CD8-positive, alpha-beta memory T cell (primary cell): ENCODE results near the gene AFF1. TPM values are rescaled to one million over a fixed set of nuclear protein-coding genes. Genes with fewer than 3 reads are reported as not detected.
"Not testable (repeated sequence)": the region's sequence is repeated elsewhere in the genome, so short reads cannot be mapped to it uniquely, and the experiment has no call there.

Experiments
- CTCF ChIA-PET: fragments of 350-600 bp; sonication (Branson Sonifier 250); formaldehyde crosslinking; loops from one replicate; lab custom pipeline; 2021; ENCODE audit warnings: antibody characterized with exemption; lab: Charles Lee
- POLR2A ChIA-PET: fragments of 350-600 bp; sonication (Branson Sonifier 250); formaldehyde crosslinking; loops from one replicate; lab custom pipeline; 2021; ENCODE audit warnings: antibody characterized with exemption; lab: Charles Lee
- DNase-seq, 5 donors: peaks; one replicate each; pipeline versions ENCODE4 v3.0.0 to v3.0.0-alpha.2; 2020 to 2022; ENCODE audit warnings: mixed read lengths in 1 of 5
- H3K27ac ChIP-seq: one replicate; pipeline ENCODE4 v1.7.0; 2013; ENCODE audit warnings: low read depth, mild to moderate bottlenecking, low read length, moderate library complexity
- H3K27me3 ChIP-seq: 2 replicates; pipeline ENCODE4 v1.7.0; 2013; ENCODE audit warnings: low read length, mild to moderate bottlenecking; ENCODE audit not compliant: insufficient read depth, poor library complexity, severe bottlenecking
- H3K36me3 ChIP-seq: 2 replicates; pipeline ENCODE4 v1.7.0; 2013; ENCODE audit warnings: mild to moderate bottlenecking, low read length, moderate library complexity; ENCODE audit not compliant: insufficient read depth
- H3K4me1 ChIP-seq: 2 replicates; pipeline ENCODE4 v1.7.0; 2013; ENCODE audit warnings: mild to moderate bottlenecking, low read length, moderate library complexity; ENCODE audit not compliant: insufficient read depth
- H3K4me3 ChIP-seq: 2 replicates; pipeline ENCODE4 v1.7.0; 2013; ENCODE audit warnings: mild to moderate bottlenecking, low read length
- H3K9me3 ChIP-seq: 2 replicates; pipeline ENCODE4 v1.7.0; 2013; ENCODE audit warnings: mild to moderate bottlenecking, low read length
- H3K27ac Mint-ChIP-seq, 8 donors: one replicate each; pipeline ENCODE4 v1.8.0; 2020 to 2021; ENCODE audit warnings: mixed read lengths in 8 of 8, mild to moderate bottlenecking in 6 of 8, inconsistent platforms in 3 of 8, moderate library complexity in 3 of 8
- H3K27me3 Mint-ChIP-seq, 2 donors: one replicate each; pipeline ENCODE4 v1.8.0; 2020 to 2021; ENCODE audit warnings: mixed read lengths in 2 of 2, mild to moderate bottlenecking in 1 of 2, moderate library complexity in 1 of 2
- H3K36me3 Mint-ChIP-seq, 3 donors: one replicate each; pipeline ENCODE4 v1.8.0; 2020 to 2021; ENCODE audit warnings: mixed read lengths in 3 of 3, inconsistent platforms in 1 of 3, mild to moderate bottlenecking in 1 of 3
- H3K4me1 Mint-ChIP-seq, 3 donors: one replicate each; pipeline ENCODE4 v1.8.0; 2020 to 2021; ENCODE audit warnings: mixed read lengths in 3 of 3, inconsistent platforms in 1 of 3, mild to moderate bottlenecking in 1 of 3
- H3K4me3 Mint-ChIP-seq, 7 donors: one replicate each; pipeline ENCODE4 v1.8.0; 2020 to 2021; ENCODE audit warnings: mixed read lengths in 7 of 7, mild to moderate bottlenecking in 6 of 7, moderate library complexity in 4 of 7, inconsistent platforms in 2 of 7
- H3K9me3 Mint-ChIP-seq, 5 donors: one replicate each; pipeline ENCODE4 v1.8.0; 2020 to 2022; ENCODE audit warnings: mixed read lengths in 5 of 5, mild to moderate bottlenecking in 3 of 5, moderate library complexity in 2 of 5, inconsistent platforms in 1 of 5
- polyA plus RNA-seq: library from polyadenylated mRNA; unstranded; fragments of 300-500 nt; fragmentation: Illumina TruSeq; gene quantifications from one replicate; pipeline ENCODE4 v1.2.3, GENCODE V29; 2021
- total RNA-seq, 2 experiments: library from RNA; stranded (reverse); gene quantifications; one replicate each; pipeline ENCODE4 v1.2.3, GENCODE V29; 2021

Gene AFF1
- total and polyA plus RNA-seq, 3 experiments from 2014 or later = 20.9 to 32.9 (median 29.7) TPM

DNA sequence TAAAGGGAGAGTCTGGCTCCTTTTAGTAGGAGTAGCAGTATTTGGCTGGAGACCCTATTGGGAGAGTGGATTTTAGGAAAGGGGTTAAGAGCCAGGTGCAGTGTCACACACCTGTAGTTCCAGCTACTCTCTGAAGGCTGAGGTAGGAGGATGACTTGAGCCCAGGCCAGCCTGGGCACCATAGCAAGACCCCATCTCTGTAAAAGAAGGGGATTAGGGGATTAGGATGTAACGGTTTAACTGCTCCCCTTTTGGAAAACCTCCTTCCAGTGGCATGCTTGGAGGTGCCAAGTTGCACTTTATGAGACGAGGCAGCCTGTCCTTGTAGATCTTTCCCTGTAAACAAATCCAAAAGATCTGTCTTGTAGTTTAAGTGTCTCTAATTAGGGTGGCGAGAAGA is 145.7 kb downstream of the AFF1 start:
- no peak overlapping the region for H3K4me3 Mint-ChIP-seq
- H3K9me3 Mint-ChIP-seq = no peaks in the 10 kb centered on the region
- no peak overlapping the region for H3K4me3 ChIP-seq
- H3K27ac Mint-ChIP-seq = no peak overlapping the region
- H3K36me3 ChIP-seq = no peaks in the 10 kb centered on the region
- ChIA-PET CTCF (interaction anchor here (2.3 kb wide), 1 partner anchor 12 kb away, joined by 5 read pairs; no protein-coding TSS in a partner anchor), POLR2A (no interaction called here)
- H3K4me1 Mint-ChIP-seq = peaks cover 40 to 67% (median 54%) of the 10 kb centered on the region in 3 donors
- H3K9me3 ChIP-seq = no peaks in the 10 kb centered on the region
- H3K36me3 Mint-ChIP-seq = peaks cover 0 to 14% (median 2%) of the 10 kb centered on the region in 3 donors
- H3K27ac ChIP-seq = no peak overlapping the region
- H3K27me3 Mint-ChIP-seq = no peaks in the 10 kb centered on the region
- no peak for DNase-seq
- H3K27me3 ChIP-seq = no peaks in the 10 kb centered on the region
- H3K4me1 ChIP-seq = peaks cover 4% of the 10 kb centered on the region

DNA sequence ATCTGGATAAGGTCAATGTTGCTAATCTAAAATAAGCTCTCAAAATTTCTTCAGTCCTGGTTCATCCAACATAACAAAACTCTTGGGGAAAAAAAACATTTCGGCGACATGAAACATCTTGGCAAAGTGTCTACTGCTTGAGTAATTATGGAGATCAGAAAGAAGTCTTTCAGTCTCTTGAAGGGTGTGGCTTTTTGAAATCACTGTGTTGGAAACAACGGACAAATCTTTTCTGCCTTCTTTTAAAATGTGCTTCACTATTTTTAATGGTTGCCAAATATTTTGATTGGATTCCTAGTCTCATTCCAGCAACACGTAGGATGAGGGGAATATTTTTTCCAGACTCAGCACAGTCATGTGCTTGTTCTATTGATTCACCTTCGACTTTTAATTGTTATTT is 147.0 kb downstream of the AFF1 start:
- Mint-ChIP-seq H3K4me1 (peaks cover 39 to 67% (median 51%) of the 10 kb centered on the region in 3 donors), H3K27ac (no peak overlapping the region), H3K4me3 (no peak overlapping the region), H3K27me3 (no peaks in the 10 kb centered on the region), H3K9me3 (no peaks in the 10 kb centered on the region), H3K36me3 (peaks cover 0 to 25% (median 2%) of the 10 kb centered on the region in 3 donors)
- POLR2A ChIA-PET = no interaction called here
- Histone ChIP-seq H3K9me3 (no peaks in the 10 kb centered on the region), H3K36me3 (no peaks in the 10 kb centered on the region), H3K4me3 (no peak overlapping the region), H3K4me1 (peaks cover 4% of the 10 kb centered on the region), H3K27ac (no peak overlapping the region), H3K27me3 (no peaks in the 10 kb centered on the region)
- DNase-seq = no peak
- CTCF ChIA-PET = no interaction called here

DNA sequence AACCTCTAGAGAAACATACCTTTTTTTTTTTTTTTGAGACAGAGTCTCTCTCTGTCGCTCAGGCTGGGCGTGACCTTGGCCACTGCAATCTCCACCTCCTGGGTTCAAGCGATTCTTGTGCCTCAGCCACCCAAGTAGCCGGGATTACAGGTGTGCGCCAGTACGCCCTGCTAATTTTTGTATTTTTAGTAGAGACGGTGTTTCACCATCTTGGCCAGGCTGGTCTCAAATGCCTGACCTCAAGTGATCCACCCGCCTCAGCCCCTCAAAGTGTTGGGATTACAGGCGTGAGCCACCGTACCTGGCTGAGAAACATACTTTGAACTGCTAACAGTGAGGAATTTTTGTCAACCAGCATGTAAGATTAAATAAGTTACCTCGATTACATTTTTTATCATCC is 150.9 kb downstream of the AFF1 start:
- H3K4me3 ChIP-seq, H3K4me3 Mint-ChIP-seq, H3K27me3 Mint-ChIP-seq, H3K27me3 ChIP-seq, H3K9me3 Mint-ChIP-seq, H3K27ac ChIP-seq, H3K36me3 ChIP-seq, H3K9me3 ChIP-seq, POLR2A ChIA-PET, H3K4me1 ChIP-seq, DNase-seq, H3K27ac Mint-ChIP-seq: not testable (repeated sequence)
- CTCF ChIA-PET = interaction anchor here (0.6 kb wide), 1 partner anchor 169 kb away, joined by 3 read pairs; no protein-coding TSS in a partner anchor
- Mint-ChIP-seq H3K36me3 (peaks cover 0 to 41% (median 2%) of the 10 kb centered on the region in 3 donors), H3K4me1 (peaks cover 20 to 41% (median 25%) of the 10 kb centered on the region in 3 donors)

DNA sequence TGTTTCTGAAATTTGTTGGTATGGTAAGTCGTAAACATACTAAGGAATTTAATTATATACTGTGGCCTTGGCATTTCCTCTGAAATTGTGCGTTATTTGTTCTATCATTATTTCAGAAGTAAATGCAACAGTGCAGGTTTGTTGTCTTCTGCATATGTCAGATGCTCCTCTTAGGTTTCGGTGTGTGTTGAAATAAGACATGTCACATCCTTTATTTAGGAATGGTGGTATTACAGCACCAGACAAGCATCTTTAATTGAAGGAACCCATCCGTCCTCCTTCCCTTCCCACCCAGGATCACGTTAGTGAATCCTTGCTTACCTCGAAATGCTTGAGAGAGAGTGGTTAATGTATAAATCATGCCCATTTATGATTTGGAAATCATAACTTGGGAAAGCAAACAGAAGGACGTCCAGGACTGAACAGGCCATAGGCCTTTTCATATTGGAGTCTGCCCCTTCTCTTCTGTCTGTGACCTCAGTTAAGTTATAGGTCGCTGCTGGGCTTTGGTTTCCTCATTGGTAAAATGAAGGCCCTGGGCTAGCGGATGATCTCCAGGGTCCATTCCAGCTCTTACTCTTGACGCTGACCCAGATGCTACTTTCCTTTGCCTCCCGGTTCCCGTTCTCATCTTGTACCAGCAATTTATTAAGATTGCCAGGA is 151.5 kb downstream of the AFF1 start:
- peaks cover 0 to 41% (median 2%) of the 10 kb centered on the region in 3 donors for H3K36me3 Mint-ChIP-seq
- ChIA-PET CTCF (no interaction called here), POLR2A (no interaction called here)
- H3K27ac ChIP-seq = no peak overlapping the region
- H3K4me1 ChIP-seq = no peaks in the 10 kb centered on the region
- DNase-seq = no peak
- no peak overlapping the region for H3K4me3 Mint-ChIP-seq
- H3K9me3 Mint-ChIP-seq = no peaks in the 10 kb centered on the region
- no peaks in the 10 kb centered on the region for H3K9me3 ChIP-seq
- peaks cover 18 to 39% (median 23%) of the 10 kb centered on the region in 3 donors for H3K4me1 Mint-ChIP-seq
- H3K27me3 Mint-ChIP-seq = no peaks in the 10 kb centered on the region
- no peak overlapping the region for H3K27ac Mint-ChIP-seq
- no peaks in the 10 kb centered on the region for H3K36me3 ChIP-seq
- H3K4me3 ChIP-seq = no peak overlapping the region
- H3K27me3 ChIP-seq = no peaks in the 10 kb centered on the region

DNA sequence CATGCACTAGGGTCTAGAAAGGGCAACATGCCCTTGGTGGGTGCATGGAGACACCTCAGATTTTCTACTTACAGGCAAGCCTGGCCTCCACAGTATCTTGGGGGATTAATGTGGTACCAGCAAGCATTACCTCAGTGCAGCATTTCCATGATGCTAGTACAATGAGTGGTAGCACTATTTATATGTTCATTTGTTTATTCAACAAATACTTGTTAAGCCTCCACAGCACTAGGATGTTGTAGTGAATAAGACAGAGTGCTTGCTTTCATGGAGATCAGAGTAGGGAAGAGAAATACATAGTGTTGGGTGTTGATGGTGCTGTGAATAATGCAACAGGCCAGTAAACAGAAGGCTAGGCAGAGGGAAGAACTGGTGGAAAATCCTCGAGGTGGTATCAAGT is 152.2 kb downstream of the AFF1 start:
- Mint-ChIP-seq H3K4me1 (peaks cover 12 to 32% (median 16%) of the 10 kb centered on the region in 3 donors), H3K4me3 (no peak overlapping the region), H3K27ac (peak overlapping the region in 4 of 8 donors; percentile 4 to 28 (median 16)), H3K36me3 (peaks cover 0 to 43% (median 2%) of the 10 kb centered on the region in 3 donors), H3K27me3 (no peaks in the 10 kb centered on the region), H3K9me3 (no peaks in the 10 kb centered on the region)
- Histone ChIP-seq H3K4me3 (no peak overlapping the region), H3K27me3 (no peaks in the 10 kb centered on the region), H3K9me3 (no peaks in the 10 kb centered on the region), H3K36me3 (no peaks in the 10 kb centered on the region), H3K27ac (no peak overlapping the region), H3K4me1 (no peaks in the 10 kb centered on the region)
- POLR2A ChIA-PET = no interaction called here
- DNase-seq = no peak
- CTCF ChIA-PET = no interaction called here

DNA sequence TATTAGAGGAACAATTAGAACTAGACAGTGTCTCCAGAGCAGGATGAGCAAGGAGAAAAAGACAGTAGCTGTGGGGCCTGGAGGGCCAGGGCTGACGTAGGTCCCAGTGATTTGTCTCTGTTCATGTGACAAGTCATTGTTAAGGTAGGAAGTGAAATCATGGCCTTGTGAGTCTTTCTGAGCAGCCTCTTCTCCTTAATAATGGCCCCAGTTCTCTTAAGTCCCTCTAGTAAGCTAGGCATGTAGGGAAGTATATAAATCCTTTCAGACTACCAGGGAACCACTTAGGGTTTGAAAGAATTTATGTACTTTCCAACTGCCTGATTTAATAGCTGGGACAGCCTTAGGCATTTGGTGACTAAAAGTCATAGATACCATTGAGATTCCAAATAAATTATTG is 152.6 kb downstream of the AFF1 start:
- Histone ChIP-seq H3K4me3 (no peak overlapping the region), H3K27me3 (no peaks in the 10 kb centered on the region), H3K36me3 (no peaks in the 10 kb centered on the region), H3K9me3 (no peaks in the 10 kb centered on the region), H3K27ac (no peak overlapping the region), H3K4me1 (no peaks in the 10 kb centered on the region)
- ChIA-PET CTCF (no interaction called here), POLR2A (no interaction called here)
- Mint-ChIP-seq H3K27ac (peak overlapping the region in 5 of 8 donors; percentile 4 to 28 (median 13)), H3K9me3 (no peaks in the 10 kb centered on the region), H3K27me3 (no peaks in the 10 kb centered on the region), H3K36me3 (peaks cover 0 to 45% (median 2%) of the 10 kb centered on the region in 3 donors), H3K4me3 (no peak overlapping the region), H3K4me1 (peaks cover 12 to 31% (median 16%) of the 10 kb centered on the region in 3 donors)
- DNase-seq = no peak

DNA sequence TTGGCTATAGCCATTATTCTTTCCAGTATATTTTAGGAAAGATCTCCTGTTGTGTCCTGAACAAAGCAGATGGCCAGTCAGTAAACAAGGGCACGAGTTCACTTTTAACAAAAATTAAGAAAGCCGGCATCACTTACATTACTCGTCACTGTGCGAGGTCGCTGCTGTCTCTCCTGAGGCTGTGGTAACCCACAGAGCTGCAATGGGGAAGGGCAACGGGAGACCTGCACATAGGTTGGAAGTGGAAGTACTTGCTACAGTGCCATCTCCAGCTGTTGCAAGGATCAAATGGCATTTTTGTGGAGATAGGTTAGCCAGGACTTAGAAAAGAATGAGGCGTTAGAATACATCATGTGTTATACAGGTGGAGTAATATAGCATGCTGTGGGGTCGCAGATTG is 153.4 kb downstream of the AFF1 start:
- H3K9me3 Mint-ChIP-seq = no peaks in the 10 kb centered on the region
- Histone ChIP-seq H3K36me3 (no peaks in the 10 kb centered on the region), H3K27me3 (no peaks in the 10 kb centered on the region), H3K4me3 (no peak overlapping the region), H3K9me3 (no peaks in the 10 kb centered on the region), H3K4me1 (peaks cover under 1% of the 10 kb centered on the region), H3K27ac (no peak overlapping the region)
- CTCF ChIA-PET = interaction anchor here (6.7 kb wide), 1 partner anchor 166 kb away, joined by 133 read pairs; no protein-coding TSS in a partner anchor
- H3K4me3 Mint-ChIP-seq = no peak overlapping the region
- H3K36me3 Mint-ChIP-seq = peaks cover 0 to 50% (median 2%) of the 10 kb centered on the region in 3 donors
- H3K27ac Mint-ChIP-seq = peak overlapping the region in 4 of 8 donors; percentile 23 to 85 (median 55)
- H3K4me1 Mint-ChIP-seq = peaks cover 11 to 29% (median 18%) of the 10 kb centered on the region in 3 donors
- POLR2A ChIA-PET = no interaction called here
- H3K27me3 Mint-ChIP-seq = no peaks in the 10 kb centered on the region
- no peak for DNase-seq

DNA sequence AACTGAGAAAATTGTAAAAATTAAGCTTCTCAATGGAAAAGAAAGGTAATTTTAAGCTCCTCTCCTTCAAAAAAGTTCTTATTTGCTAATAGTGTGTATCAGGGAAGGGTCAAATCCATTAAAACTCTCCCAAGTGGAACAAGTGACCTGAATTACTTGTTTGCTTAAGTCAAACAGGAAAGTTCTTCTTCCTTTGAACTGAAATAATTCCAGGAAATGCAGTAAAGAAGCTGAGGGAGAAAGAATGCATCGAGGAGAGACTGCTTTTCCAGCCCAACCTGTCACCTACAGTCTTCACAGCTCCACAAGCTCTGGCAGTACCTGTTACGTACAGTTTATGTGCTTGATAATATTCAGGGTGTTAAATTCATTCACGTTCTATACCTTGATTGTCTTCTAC is 154.6 kb downstream of the AFF1 start:
- no peaks in the 10 kb centered on the region for H3K27me3 Mint-ChIP-seq
- ChIA-PET CTCF (interaction anchor here (1.5 to 6.7 kb wide), 3 partner anchors 61 to 167 kb away, joined by 3 to 133 read pairs (median 6); partner anchors contain the start of gene AFF1), POLR2A (no interaction called here)
- Histone ChIP-seq H3K4me3 (no peak overlapping the region), H3K36me3 (peaks cover 5% of the 10 kb centered on the region), H3K9me3 (no peaks in the 10 kb centered on the region), H3K27ac (no peak overlapping the region), H3K27me3 (no peaks in the 10 kb centered on the region), H3K4me1 (peaks cover 4% of the 10 kb centered on the region)
- H3K4me1 Mint-ChIP-seq = peaks cover 10 to 28% (median 16%) of the 10 kb centered on the region in 3 donors
- H3K27ac Mint-ChIP-seq = peak overlapping the region in 2 of 8 donors; percentile 17 to 79
- H3K9me3 Mint-ChIP-seq = no peaks in the 10 kb centered on the region
- no peak for DNase-seq
- peaks cover 0 to 56% (median 2%) of the 10 kb centered on the region in 3 donors for H3K36me3 Mint-ChIP-seq
- no peak overlapping the region for H3K4me3 Mint-ChIP-seq
